GM18873 (cell line): ENCODE data around the gene PIGH.

ENCODE experiments used
- ATAC-seq: cut with Tn5 transposase; IDR thresholded peaks from one replicate; pipeline ENCODE4 v1.9.1; 2021; ENCODE audit warnings: mild to moderate bottlenecking, moderate library complexity, moderate number of reproducible peaks; ENCODE audit not compliant: unreplicated experiment, low FRiP score

The PIGH gene

GRCh38 chr14:67576216-67576955 lies 23.7 kb downstream of the PIGH start:
- no peak for ATAC-seq

GRCh38 chr14:67575684-67576083 lies 24.4 kb downstream of the PIGH start:
- no peak for ATAC-seq

GRCh38 chr14:67574806-67575205 lies 25.3 kb downstream of the PIGH start:
- no peak for ATAC-seq

- no peak for ATAC-seq
These were observed 25.9 kb downstream of the PIGH start for GRCh38 chr14:67574156-67574555.

- no peak for ATAC-seq
These were observed 26.6 kb downstream of the PIGH start for GRCh38 chr14:67573228-67574010.

DNA sequence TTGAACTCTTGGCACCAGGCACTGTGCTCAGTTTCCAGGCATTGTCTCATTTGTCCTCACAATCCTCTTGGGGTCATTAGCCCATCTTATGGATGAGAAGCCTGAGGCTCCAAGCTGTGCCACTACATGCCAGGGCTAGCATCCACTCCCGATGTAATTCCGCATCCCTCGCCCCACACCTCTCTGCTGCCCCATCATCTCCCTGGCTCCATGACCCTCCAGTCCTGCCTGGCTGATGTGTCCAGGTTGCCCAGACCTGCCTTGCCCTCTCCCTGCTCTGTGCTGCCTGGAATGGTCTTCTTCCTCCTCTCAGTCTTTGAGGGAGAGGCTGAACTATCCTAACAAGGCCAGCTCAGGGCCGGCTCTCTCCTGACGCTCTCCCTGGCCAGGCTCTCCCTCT lies 27.5 kb downstream of the PIGH start:
- no peak for ATAC-seq

- ATAC-seq: no peak
These were observed 28.1 kb downstream of the PIGH start for GRCh38 chr14:67571991-67572323.

GRCh38 chr14:67571275-67571990 lies 28.6 kb downstream of the PIGH start:
- no peak for ATAC-seq

DNA sequence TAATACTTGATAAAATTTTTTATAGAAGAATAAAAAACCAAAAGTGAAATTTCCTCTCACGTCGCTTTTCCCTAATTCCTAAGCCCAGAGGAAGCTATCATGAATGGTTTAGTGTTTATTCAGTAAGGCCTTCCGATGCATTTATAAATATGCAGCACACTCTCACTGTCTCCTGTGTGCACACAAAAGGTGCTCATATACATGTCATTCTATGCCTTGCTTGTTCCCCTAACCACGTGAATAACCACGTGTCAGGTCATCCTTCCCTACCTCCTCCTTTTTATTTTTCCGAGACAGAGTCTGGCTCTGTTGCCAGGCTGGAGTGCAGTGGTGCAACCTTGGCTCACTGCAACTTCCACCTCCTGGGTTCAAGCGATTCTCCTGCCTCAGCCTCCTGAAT lies 29.6 kb downstream of the PIGH start:
- no peak for ATAC-seq

- ATAC-seq: no peak
These were observed 30.3 kb downstream of the PIGH start for GRCh38 chr14:67569651-67570290.

GRCh38 chr14:67569011-67569650 lies 30.9 kb downstream of the PIGH start:
- ATAC-seq: no peak

GRCh38 chr14:67567654-67568053 lies 32.4 kb downstream of the PIGH start:
- ATAC-seq: no peak

DNA sequence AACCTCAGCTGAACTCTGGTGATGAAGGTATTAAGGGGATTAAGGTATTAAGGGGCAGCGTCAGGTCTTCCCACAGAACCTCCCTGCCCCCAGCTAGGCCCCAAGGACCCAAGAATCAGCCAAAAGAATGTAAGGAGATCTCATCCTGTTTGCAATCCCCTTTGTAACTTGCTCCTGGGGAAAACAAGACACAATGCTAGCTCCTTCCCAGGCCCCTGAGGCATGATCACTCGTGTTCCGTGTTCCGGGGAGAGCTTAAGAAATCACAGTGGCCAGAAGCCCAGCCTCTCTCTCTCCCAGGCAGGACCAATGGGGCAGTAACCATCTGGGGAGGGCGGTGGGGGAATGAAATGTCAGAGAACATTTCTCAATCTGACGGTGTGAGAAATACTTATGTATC lies 33.2 kb downstream of the PIGH start:
- ATAC-seq: no peak

GRCh38 chr14:67564236-67564635 lies 35.8 kb downstream of the PIGH start:
- ATAC-seq: no peak

GRCh38 chr14:67562776-67563150 lies 37.3 kb downstream of the PIGH start:
- no peak for ATAC-seq

- no peak for ATAC-seq
These were observed 37.9 kb downstream of the PIGH start for GRCh38 chr14:67562025-67562775.

GRCh38 chr14:67559639-67560038 lies 40.4 kb downstream of the PIGH start:
- no peak for ATAC-seq

DNA sequence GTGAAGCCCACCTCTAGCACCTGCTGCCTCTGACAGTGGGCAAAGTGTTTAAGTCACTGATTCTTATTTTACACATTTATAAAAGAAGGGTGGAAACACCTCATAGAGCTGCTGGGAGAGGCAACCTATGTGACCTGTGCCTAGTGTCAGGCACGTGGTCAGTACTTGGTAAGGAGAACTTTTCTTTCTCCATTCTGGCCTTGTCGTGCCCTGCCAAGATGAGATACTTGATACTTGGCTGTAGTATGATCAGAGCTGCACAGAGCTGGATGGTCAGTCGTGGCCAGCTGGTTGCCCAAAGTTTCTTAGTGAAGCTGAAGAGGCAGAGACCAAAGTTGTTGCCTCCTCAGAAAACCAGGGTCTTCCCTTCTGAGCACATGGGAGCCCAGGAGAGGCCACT lies 42.4 kb downstream of the PIGH start:
- no peak for ATAC-seq

DNA sequence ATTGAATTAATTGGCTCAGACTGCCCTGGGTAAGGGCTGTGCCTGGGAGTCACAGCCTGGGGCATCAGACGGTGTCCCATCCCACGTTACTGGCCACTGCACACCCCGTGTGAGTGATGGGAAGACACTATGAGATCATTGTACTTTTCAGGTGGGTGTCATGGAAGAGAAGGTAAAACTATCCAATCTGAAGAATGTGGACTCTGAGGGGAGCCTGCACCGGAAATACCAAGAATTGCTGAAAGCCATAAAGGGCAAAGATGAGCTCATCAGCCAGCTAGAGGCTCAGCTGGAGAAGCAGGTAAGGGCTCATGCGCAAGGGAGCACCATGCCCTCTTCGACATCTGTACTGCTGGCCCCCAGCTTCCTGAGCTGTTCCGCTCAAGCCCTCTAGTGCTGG lies 43.0 kb downstream of the PIGH start:
- ATAC-seq: no peak

DNA sequence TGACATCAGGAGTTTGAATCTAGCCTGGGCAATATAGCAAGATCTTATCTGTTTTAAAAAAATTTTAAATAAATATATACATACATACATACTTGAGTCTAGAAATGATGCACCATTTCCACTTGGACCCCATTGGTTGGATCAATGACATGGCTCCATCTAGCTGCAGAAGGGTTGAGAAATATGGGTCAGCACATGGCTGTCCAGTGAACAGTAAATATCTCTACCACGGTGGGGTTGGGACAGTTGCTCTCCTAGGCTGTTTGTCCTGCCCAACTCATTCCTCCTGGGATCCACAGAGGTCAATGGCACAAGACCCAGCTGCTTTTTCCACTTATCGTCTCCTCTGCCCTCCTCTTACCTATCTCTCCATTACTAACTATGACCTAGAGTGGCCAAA lies 43.4 kb downstream of the PIGH start:
- no peak for ATAC-seq
